WTC11 (cell line): Measurements from ENCODE around the gene C2orf80. TPM values are rescaled to one million over a fixed set of nuclear protein-coding genes. Genes with fewer than 3 reads are reported as not detected.

ENCODE experiments used
- ATAC-seq: fragments of 200-7000 bp; cut with Tn5 transposase; 2 replicates; pipeline ENCODE4 v1.10.0; 2021; ENCODE audit warnings: mild to moderate bottlenecking, moderate library complexity
- CTCF ChIA-PET: fragments of 300-600 bp; sonication (Branson Sonifier 250); formaldehyde crosslinking; loops from one replicate; lab custom pipeline; 2021; ENCODE audit warnings: antibody characterized with exemption; lab: Charles Lee
- POLR2A ChIA-PET: fragments of 350-600 bp; sonication (Branson Sonifier 250); formaldehyde crosslinking; loops from one replicate; lab custom pipeline; 2021; ENCODE audit warnings: antibody characterized with exemption; lab: Charles Lee
- DNase-seq: peaks from one replicate; pipeline ENCODE4 v3.0.0; 2021; ENCODE audit warnings: low spot score
- H3K27ac Mint-ChIP-seq: 2 replicates; pipeline ENCODE4 v1.8.0; 2021; ENCODE audit warnings: mixed read lengths
- H3K27me3 Mint-ChIP-seq: 2 replicates; pipeline ENCODE4 v1.8.0; 2021; ENCODE audit warnings: low read depth, mild to moderate bottlenecking, moderate library complexity, mixed read lengths
- H3K36me3 Mint-ChIP-seq: 2 replicates; pipeline ENCODE4 v1.8.0; 2021; ENCODE audit warnings: mixed read lengths
- H3K4me1 Mint-ChIP-seq: 2 replicates; pipeline ENCODE4 v1.8.0; 2022; ENCODE audit warnings: mixed read lengths
- H3K4me3 Mint-ChIP-seq: 2 replicates; pipeline ENCODE4 v1.8.0; 2021; ENCODE audit warnings: mild to moderate bottlenecking, moderate library complexity, mixed read lengths
- H3K9me3 Mint-ChIP-seq: 2 replicates; pipeline ENCODE4 v1.8.0; 2021; ENCODE audit warnings: mixed read lengths
- ESRRA ChIP-seq: sonication (generic); formaldehyde crosslinking; IDR thresholded peaks from 2 replicates; pipeline ENCODE4 v1.8.1; 2022; ENCODE audit warnings: mild to moderate bottlenecking, missing genetic modification reagents, borderline replicate concordance
- ETV6 ChIP-seq: sonication (generic); formaldehyde crosslinking; IDR thresholded peaks from 2 replicates; pipeline ENCODE4 v1.8.1; 2022; ENCODE audit warnings: mild to moderate bottlenecking, missing genetic modification reagents
- HMGA2 ChIP-seq: fragments of 250-450 bp; sonication (Bioruptor Pico); IDR thresholded peaks from 2 replicates; pipeline ENCODE4 v1.4.0; 2021; ENCODE audit warnings: mild to moderate bottlenecking, moderate library complexity
- KAT7 ChIP-seq: sonication (generic); formaldehyde crosslinking; IDR thresholded peaks from 2 replicates; pipeline ENCODE4 v1.8.1; 2023; ENCODE audit warnings: missing genetic modification reagents, mild to moderate bottlenecking, borderline replicate concordance
- NR1H2 ChIP-seq: sonication (generic); formaldehyde crosslinking; IDR thresholded peaks from 2 replicates; pipeline ENCODE4 v1.9.0; 2021; ENCODE audit warnings: mild to moderate bottlenecking, moderate library complexity, missing genetic modification reagents
- OVOL2 ChIP-seq: fragments of 250-450 bp; sonication (Bioruptor Pico); IDR thresholded peaks from 2 replicates; pipeline ENCODE4 v1.9.0; 2021; ENCODE audit warnings: mild to moderate bottlenecking, borderline replicate concordance
- RELA ChIP-seq: sonication (generic); formaldehyde crosslinking; IDR thresholded peaks from 2 replicates; pipeline ENCODE4 v1.8.1; 2022; ENCODE audit warnings: missing genetic modification reagents, mild to moderate bottlenecking, borderline replicate concordance
- TEAD1 ChIP-seq: sonication (generic); formaldehyde crosslinking; IDR thresholded peaks from 2 replicates; pipeline ENCODE4 v1.8.0; 2022; ENCODE audit warnings: mild to moderate bottlenecking, missing genetic modification reagents
- total RNA-seq: library from RNA; stranded (reverse); gene quantifications from 3 replicates; pipeline ENCODE4 v1.2.3, GENCODE V29; 2021
- TF ChIP-seq, protein P1 (sequence below): fragments of 250-450 bp; sonication (Bioruptor Pico); IDR thresholded peaks from 2 replicates; pipeline ENCODE4 v1.8.0; 2021; ENCODE audit warnings: mild to moderate bottlenecking
- TF ChIP-seq, protein P2 (sequence below): sonication (generic); formaldehyde crosslinking; IDR thresholded peaks from 2 replicates; pipeline ENCODE4 v1.8.1; 2023; ENCODE audit warnings: mild to moderate bottlenecking, missing genetic modification reagents, moderate library complexity
- TF ChIP-seq, protein P3 (sequence below): fragments of 250-450 bp; sonication (Bioruptor Pico); IDR thresholded peaks from 2 replicates; pipeline ENCODE4 v1.9.0; 2021; ENCODE audit warnings: mild to moderate bottlenecking, borderline replicate concordance
- TF ChIP-seq, protein P4 (sequence below): fragments of 250-450 bp; sonication (Bioruptor Pico); conservative IDR thresholded peaks from 2 replicates; pipeline ENCODE4 v1.9.0; 2021; ENCODE audit warnings: mild to moderate bottlenecking
- TF ChIP-seq, protein P5 (sequence below): sonication (generic); formaldehyde crosslinking; IDR thresholded peaks from 2 replicates; pipeline ENCODE4 v1.8.1; 2023; ENCODE audit warnings: mild to moderate bottlenecking, missing genetic modification reagents, moderate library complexity
- TF ChIP-seq, protein P6 (sequence below): sonication (generic); formaldehyde crosslinking; IDR thresholded peaks from 2 replicates; pipeline ENCODE4 v1.8.0; 2023; ENCODE audit warnings: mild to moderate bottlenecking, missing genetic modification reagents
- TF ChIP-seq, protein P7 (sequence below): fragments of 250-450 bp; sonication (Bioruptor Pico); IDR thresholded peaks from 2 replicates; pipeline ENCODE4 v1.9.0; 2021; ENCODE audit warnings: moderate library complexity, mild to moderate bottlenecking, inconsistent platforms, borderline replicate concordance
- TF ChIP-seq, protein P8 (sequence below): sonication (generic); formaldehyde crosslinking; IDR thresholded peaks from 2 replicates; pipeline ENCODE4 v1.8.1; 2022; ENCODE audit warnings: mild to moderate bottlenecking, missing genetic modification reagents, moderate library complexity, borderline replicate concordance
- TF ChIP-seq, protein P9 (sequence below): fragments of 200-600 bp; IDR thresholded peaks from 2 replicates; pipeline ENCODE4 v1.8.0; 2022; ENCODE audit warnings: antibody characterized with exemption

The C2orf80 gene
- total RNA-seq, 1 experiment from 2014 or later, result 0.87 TPM

DNA sequence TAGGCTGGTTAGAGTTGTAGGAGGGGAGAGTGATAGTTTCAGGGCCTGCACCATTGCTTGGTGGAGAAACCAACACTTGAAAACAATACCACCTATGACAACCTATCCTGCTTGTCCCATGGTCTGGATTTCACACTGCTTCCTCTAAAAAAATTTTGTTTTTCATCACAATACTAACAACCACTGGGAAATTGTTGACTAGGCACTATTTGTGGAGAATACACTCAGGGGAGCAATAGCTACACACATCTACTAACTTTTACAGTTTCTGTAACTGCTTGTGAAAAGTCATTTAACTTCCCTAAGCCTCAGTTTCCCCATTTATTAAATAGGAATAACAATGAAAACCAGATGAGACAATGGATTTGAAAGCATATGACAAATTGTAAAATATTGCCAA lies 39.7 kb downstream of the C2orf80 start (continued):
- TF ChIP-seq, protein P1, sequence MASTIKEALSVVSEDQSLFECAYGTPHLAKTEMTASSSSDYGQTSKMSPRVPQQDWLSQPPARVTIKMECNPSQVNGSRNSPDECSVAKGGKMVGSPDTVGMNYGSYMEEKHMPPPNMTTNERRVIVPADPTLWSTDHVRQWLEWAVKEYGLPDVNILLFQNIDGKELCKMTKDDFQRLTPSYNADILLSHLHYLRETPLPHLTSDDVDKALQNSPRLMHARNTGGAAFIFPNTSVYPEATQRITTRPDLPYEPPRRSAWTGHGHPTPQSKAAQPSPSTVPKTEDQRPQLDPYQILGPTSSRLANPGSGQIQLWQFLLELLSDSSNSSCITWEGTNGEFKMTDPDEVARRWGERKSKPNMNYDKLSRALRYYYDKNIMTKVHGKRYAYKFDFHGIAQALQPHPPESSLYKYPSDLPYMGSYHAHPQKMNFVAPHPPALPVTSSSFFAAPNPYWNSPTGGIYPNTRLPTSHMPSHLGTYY (CRISPR knock-in tag), result no peak
- TF ChIP-seq NR1H2, result no peak

DNA sequence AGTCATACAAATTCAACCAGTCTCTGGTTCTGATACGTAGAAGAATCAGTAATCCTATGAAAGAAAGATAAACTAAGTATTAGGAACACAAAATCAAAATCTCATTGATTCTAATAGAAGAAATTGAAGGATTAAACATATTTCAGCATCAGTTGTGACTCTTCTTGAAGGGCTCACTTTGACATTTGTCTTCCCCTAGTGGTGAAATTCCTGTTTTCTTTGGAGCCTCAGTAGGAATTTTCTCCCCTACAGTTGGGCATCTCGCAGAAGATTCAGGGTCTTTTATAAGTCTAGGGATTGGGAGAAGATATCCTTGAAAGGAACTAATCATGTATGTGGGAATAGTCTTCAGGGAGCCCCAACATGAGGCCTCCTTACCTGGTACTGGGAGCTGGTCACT lies 41.0 kb downstream of the C2orf80 start:
- DNase-seq (no peak), ATAC-seq (0 out of 2 replicates have a peak, but pooled peaks have one; percentile 46)
- H3K4me1 Mint-ChIP-seq, result peaks cover 23% of the 10 kb centered on the region
- no peaks in the 10 kb centered on the region; the same call in 1 of the 2 replicates for H3K27me3 Mint-ChIP-seq
- CTCF ChIA-PET, result interaction anchor here (0.6 to 3.2 kb wide), 3 partner anchors 17 to 47 kb away, joined by 3 to 30 read pairs (median 3); no protein-coding TSS in a partner anchor
- POLR2A ChIA-PET, result no interaction called here
- peaks cover 30% of the 10 kb centered on the region for H3K9me3 Mint-ChIP-seq
- H3K36me3 Mint-ChIP-seq, result peaks cover 13% of the 10 kb centered on the region
- H3K27ac Mint-ChIP-seq, result no peak overlapping the region
- H3K4me3 Mint-ChIP-seq, result no peak overlapping the region
- TF ChIP-seq, protein P2, sequence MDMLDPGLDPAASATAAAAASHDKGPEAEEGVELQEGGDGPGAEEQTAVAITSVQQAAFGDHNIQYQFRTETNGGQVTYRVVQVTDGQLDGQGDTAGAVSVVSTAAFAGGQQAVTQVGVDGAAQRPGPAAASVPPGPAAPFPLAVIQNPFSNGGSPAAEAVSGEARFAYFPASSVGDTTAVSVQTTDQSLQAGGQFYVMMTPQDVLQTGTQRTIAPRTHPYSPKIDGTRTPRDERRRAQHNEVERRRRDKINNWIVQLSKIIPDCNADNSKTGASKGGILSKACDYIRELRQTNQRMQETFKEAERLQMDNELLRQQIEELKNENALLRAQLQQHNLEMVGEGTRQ (CRISPR knock-in tag), result no peak
- no peak for TF ChIP-seq ESRRA
- TF ChIP-seq, protein P3, sequence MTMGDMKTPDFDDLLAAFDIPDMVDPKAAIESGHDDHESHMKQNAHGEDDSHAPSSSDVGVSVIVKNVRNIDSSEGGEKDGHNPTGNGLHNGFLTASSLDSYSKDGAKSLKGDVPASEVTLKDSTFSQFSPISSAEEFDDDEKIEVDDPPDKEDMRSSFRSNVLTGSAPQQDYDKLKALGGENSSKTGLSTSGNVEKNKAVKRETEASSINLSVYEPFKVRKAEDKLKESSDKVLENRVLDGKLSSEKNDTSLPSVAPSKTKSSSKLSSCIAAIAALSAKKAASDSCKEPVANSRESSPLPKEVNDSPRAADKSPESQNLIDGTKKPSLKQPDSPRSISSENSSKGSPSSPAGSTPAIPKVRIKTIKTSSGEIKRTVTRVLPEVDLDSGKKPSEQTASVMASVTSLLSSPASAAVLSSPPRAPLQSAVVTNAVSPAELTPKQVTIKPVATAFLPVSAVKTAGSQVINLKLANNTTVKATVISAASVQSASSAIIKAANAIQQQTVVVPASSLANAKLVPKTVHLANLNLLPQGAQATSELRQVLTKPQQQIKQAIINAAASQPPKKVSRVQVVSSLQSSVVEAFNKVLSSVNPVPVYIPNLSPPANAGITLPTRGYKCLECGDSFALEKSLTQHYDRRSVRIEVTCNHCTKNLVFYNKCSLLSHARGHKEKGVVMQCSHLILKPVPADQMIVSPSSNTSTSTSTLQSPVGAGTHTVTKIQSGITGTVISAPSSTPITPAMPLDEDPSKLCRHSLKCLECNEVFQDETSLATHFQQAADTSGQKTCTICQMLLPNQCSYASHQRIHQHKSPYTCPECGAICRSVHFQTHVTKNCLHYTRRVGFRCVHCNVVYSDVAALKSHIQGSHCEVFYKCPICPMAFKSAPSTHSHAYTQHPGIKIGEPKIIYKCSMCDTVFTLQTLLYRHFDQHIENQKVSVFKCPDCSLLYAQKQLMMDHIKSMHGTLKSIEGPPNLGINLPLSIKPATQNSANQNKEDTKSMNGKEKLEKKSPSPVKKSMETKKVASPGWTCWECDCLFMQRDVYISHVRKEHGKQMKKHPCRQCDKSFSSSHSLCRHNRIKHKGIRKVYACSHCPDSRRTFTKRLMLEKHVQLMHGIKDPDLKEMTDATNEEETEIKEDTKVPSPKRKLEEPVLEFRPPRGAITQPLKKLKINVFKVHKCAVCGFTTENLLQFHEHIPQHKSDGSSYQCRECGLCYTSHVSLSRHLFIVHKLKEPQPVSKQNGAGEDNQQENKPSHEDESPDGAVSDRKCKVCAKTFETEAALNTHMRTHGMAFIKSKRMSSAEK, result no peak
- TF ChIP-seq RELA (CRISPR knock-in tag), result no peak
- no peak for TF ChIP-seq KAT7 (CRISPR knock-in tag)
- TF ChIP-seq, protein P4, sequence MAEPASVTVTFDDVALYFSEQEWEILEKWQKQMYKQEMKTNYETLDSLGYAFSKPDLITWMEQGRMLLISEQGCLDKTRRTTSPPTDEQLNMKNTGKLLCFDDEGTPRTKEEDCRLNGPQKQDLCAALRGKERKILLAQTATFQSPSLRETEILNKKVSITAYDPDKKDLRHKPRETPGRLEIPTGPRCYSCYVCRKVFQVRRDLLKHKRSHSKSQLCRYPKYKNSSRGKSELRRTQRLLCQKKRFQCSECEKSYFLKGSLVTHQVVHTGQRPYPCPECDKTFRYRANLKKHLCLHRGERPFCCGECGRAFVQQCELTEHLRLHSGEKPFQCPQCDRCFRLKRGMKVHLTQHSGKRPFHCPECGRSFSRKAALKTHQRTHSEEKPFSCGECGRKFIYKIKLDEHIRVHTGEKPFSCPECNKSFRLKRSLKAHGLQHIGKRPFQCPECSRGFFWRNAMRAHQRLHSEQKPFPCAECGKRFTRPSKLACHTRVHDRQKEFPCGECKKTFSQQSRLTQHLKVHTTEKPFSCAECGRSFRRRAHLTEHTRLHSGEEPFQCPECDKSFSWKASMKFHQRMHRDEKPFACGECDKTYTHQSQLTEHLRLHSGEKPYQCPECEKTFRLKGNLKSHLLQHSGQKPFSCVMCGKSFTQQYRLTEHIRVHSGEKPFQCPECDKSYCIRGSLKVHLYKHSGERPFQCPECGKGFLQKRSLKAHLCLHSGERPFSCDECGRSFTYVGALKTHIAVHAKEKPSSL (CRISPR knock-in tag), result no peak
- TF ChIP-seq, protein P5, sequence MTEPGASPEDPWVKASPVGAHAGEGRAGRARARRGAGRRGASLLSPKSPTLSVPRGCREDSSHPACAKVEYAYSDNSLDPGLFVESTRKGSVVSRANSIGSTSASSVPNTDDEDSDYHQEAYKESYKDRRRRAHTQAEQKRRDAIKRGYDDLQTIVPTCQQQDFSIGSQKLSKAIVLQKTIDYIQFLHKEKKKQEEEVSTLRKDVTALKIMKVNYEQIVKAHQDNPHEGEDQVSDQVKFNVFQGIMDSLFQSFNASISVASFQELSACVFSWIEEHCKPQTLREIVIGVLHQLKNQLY (CRISPR knock-in tag), result no peak
- TF ChIP-seq, protein P6, sequence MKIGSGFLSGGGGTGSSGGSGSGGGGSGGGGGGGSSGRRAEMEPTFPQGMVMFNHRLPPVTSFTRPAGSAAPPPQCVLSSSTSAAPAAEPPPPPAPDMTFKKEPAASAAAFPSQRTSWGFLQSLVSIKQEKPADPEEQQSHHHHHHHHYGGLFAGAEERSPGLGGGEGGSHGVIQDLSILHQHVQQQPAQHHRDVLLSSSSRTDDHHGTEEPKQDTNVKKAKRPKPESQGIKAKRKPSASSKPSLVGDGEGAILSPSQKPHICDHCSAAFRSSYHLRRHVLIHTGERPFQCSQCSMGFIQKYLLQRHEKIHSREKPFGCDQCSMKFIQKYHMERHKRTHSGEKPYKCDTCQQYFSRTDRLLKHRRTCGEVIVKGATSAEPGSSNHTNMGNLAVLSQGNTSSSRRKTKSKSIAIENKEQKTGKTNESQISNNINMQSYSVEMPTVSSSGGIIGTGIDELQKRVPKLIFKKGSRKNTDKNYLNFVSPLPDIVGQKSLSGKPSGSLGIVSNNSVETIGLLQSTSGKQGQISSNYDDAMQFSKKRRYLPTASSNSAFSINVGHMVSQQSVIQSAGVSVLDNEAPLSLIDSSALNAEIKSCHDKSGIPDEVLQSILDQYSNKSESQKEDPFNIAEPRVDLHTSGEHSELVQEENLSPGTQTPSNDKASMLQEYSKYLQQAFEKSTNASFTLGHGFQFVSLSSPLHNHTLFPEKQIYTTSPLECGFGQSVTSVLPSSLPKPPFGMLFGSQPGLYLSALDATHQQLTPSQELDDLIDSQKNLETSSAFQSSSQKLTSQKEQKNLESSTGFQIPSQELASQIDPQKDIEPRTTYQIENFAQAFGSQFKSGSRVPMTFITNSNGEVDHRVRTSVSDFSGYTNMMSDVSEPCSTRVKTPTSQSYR (CRISPR knock-in tag), result no peak
- TF ChIP-seq NR1H2, result no peak
- TF ChIP-seq, protein P7, sequence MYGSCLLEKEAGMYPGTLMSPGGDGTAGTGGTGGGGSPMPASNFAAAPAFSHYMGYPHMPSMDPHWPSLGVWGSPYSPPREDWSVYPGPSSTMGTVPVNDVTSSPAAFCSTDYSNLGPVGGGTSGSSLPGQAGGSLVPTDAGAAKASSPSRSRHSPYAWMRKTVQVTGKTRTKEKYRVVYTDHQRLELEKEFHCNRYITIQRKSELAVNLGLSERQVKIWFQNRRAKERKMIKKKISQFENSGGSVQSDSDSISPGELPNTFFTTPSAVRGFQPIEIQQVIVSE (CRISPR knock-in tag), result no peak
- TF ChIP-seq TEAD1 (CRISPR knock-in tag), result no peak
- no peak for TF ChIP-seq ETV6
- no peak for TF ChIP-seq OVOL2
- TF ChIP-seq, protein P8, sequence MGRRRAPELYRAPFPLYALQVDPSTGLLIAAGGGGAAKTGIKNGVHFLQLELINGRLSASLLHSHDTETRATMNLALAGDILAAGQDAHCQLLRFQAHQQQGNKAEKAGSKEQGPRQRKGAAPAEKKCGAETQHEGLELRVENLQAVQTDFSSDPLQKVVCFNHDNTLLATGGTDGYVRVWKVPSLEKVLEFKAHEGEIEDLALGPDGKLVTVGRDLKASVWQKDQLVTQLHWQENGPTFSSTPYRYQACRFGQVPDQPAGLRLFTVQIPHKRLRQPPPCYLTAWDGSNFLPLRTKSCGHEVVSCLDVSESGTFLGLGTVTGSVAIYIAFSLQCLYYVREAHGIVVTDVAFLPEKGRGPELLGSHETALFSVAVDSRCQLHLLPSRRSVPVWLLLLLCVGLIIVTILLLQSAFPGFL (CRISPR knock-in tag), result no peak
- TF ChIP-seq HMGA2 (CRISPR knock-in tag), result no peak
- TF ChIP-seq, protein P1 (CRISPR knock-in tag), result no peak
- TF ChIP-seq, protein P9, sequence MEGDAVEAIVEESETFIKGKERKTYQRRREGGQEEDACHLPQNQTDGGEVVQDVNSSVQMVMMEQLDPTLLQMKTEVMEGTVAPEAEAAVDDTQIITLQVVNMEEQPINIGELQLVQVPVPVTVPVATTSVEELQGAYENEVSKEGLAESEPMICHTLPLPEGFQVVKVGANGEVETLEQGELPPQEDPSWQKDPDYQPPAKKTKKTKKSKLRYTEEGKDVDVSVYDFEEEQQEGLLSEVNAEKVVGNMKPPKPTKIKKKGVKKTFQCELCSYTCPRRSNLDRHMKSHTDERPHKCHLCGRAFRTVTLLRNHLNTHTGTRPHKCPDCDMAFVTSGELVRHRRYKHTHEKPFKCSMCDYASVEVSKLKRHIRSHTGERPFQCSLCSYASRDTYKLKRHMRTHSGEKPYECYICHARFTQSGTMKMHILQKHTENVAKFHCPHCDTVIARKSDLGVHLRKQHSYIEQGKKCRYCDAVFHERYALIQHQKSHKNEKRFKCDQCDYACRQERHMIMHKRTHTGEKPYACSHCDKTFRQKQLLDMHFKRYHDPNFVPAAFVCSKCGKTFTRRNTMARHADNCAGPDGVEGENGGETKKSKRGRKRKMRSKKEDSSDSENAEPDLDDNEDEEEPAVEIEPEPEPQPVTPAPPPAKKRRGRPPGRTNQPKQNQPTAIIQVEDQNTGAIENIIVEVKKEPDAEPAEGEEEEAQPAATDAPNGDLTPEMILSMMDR, result no peak
